HepG2 (cell line): Measurements from ENCODE around the gene TOMM40L. TPM values are rescaled to one million over a fixed set of nuclear protein-coding genes. Genes with fewer than 3 reads are reported as not detected.

Experiments used
- ARHGAP35 ChIP-seq: sonication (generic); formaldehyde crosslinking; IDR thresholded peaks from 2 replicates; pipeline ENCODE4 v1.9.0; 2022; ENCODE audit warnings: mild to moderate bottlenecking, inconsistent platforms, moderate library complexity, missing genetic modification reagents, borderline replicate concordance
- ARID3A ChIP-seq: IDR thresholded peaks from 2 replicates; pipeline ENCODE4 v1.6.1; 2012; ENCODE audit warnings: low read depth, low read length, improper control_type of control experiment
- CAMTA2 ChIP-seq: sonication (generic); formaldehyde crosslinking; IDR thresholded peaks from 2 replicates; pipeline ENCODE4 v1.4.0; 2020; ENCODE audit warnings: mild to moderate bottlenecking, missing genetic modification reagents, borderline replicate concordance
- CCAR2 ChIP-seq: fragments of 200-400 bp; formaldehyde crosslinking; optimal IDR thresholded peaks from 2 replicates; pipeline ENCODE3; 2018; ENCODE audit warnings: low read depth, mild to moderate bottlenecking, low read length, moderate library complexity
- CENPX ChIP-seq: sonication (generic); formaldehyde crosslinking; IDR thresholded peaks from 2 replicates; pipeline ENCODE4 v1.9.0; 2021; ENCODE audit warnings: mild to moderate bottlenecking, missing genetic modification reagents, moderate library complexity
- MAZ ChIP-seq, 2 experiments: sonication (generic) in 1 of 2; formaldehyde crosslinking in 1 of 2; IDR thresholded peaks; 2 replicates each; pipeline versions ENCODE4 v1.5.0 to v1.6.1; 2012 to 2020; ENCODE audit warnings: low read depth in 2 of 2, mild to moderate bottlenecking in 2 of 2, borderline replicate concordance in 1 of 2, improper control_type of control experiment in 1 of 2, low read length in 1 of 2, missing genetic modification reagents in 1 of 2, moderate library complexity in 1 of 2
- MEIS2 ChIP-seq: sonication (generic); formaldehyde crosslinking; IDR thresholded peaks from 2 replicates; pipeline ENCODE4 v1.9.0; 2021; ENCODE audit warnings: mild to moderate bottlenecking, missing genetic modification reagents
- MIXL1 ChIP-seq: IDR thresholded peaks from 2 replicates; pipeline ENCODE4 v1.6.1; 2016
- NR1H2 ChIP-seq: sonication (generic); formaldehyde crosslinking; IDR thresholded peaks from 2 replicates; pipeline ENCODE4 v1.8.1; 2022; ENCODE audit warnings: low read depth, missing genetic modification reagents, borderline replicate concordance
- POLR2AphosphoS5 ChIP-seq: IDR thresholded peaks from 2 replicates; pipeline ENCODE4 v1.6.1; 2012; ENCODE audit warnings: low read depth, low read length
- RERE ChIP-seq: IDR thresholded peaks from 2 replicates; pipeline ENCODE4 v1.6.1; 2016; ENCODE audit warnings: low read depth, missing genetic modification reagents, missing compliant biosample characterization
- SMARCC2 ChIP-seq: fragments of 450-650 bp; IDR thresholded peaks from 2 replicates; pipeline ENCODE4 v1.6.1; 2017; ENCODE audit warnings: antibody characterized with exemption, mild to moderate bottlenecking
- THAP11 ChIP-seq: IDR thresholded peaks from 2 replicates; pipeline ENCODE4 v1.6.1; 2016; ENCODE audit warnings: missing biosample characterization, missing genetic modification reagents
- ZBTB38 ChIP-seq: sonication (generic); formaldehyde crosslinking; IDR thresholded peaks from 2 replicates; pipeline ENCODE4 v1.5.1; 2020; ENCODE audit warnings: mild to moderate bottlenecking, missing genetic modification reagents
- ZBTB8A ChIP-seq: sonication (generic); formaldehyde crosslinking; IDR thresholded peaks from 2 replicates; pipeline ENCODE4 v1.4.0; 2020; ENCODE audit warnings: mild to moderate bottlenecking, low read depth, missing genetic modification reagents, borderline replicate concordance
- ZFP91 ChIP-seq: sonication (generic); formaldehyde crosslinking; IDR thresholded peaks from 2 replicates; pipeline ENCODE4 v1.9.0; 2022; ENCODE audit warnings: missing genetic modification reagents, mild to moderate bottlenecking, borderline replicate concordance
- ZFX ChIP-seq: sonication (generic); formaldehyde crosslinking; IDR thresholded peaks from 2 replicates; pipeline ENCODE4 v1.4.0; 2020; ENCODE audit warnings: mild to moderate bottlenecking, low read depth, missing genetic modification reagents, moderate library complexity
- ZNF432 ChIP-seq: sonication (generic); formaldehyde crosslinking; IDR thresholded peaks from 2 replicates; pipeline ENCODE4 v1.5.0; 2020; ENCODE audit warnings: missing genetic modification reagents, mild to moderate bottlenecking, borderline replicate concordance
- ZNF788 ChIP-seq: sonication (generic); formaldehyde crosslinking; IDR thresholded peaks from 2 replicates; pipeline ENCODE4 v1.5.0; 2020; ENCODE audit warnings: mild to moderate bottlenecking, missing genetic modification reagents, borderline replicate concordance
- ZSCAN22 ChIP-seq: sonication (generic); formaldehyde crosslinking; IDR thresholded peaks from 2 replicates; pipeline ENCODE4 v1.4.0; 2020; ENCODE audit warnings: mild to moderate bottlenecking, missing genetic modification reagents
- polyA plus RNA-seq, 8 experiments: library from polyadenylated mRNA; depleted of rRNA in 3 of 8; stranded (reverse) in 7 of 8; unstranded in 1 of 8; fragments of >200 nt; fragmentation: Illumina TruSeq in 4 of 8; extraction: Trizol in 4 of 8; gene quantifications; 2 replicates each; pipeline versions ENCODE4 v1.2.1 to v1.2.3, GENCODE V29; 2011 to 2016; ENCODE audit warnings: low read depth in 4 of 8, missing spikeins in 1 of 8, mixed read lengths in 1 of 8; ENCODE audit not compliant: insufficient read depth in 1 of 8
- total RNA-seq, 5 experiments: library from RNA; depleted of rRNA; stranded (reverse); fragments of >200 nt; fragmentation: Illumina TruSeq; extraction: Trizol; gene quantifications; 2 replicates each; pipeline ENCODE4 v1.2.3, GENCODE V29; 2016; ENCODE audit warnings: low read depth in 1 of 5

The TOMM40L gene
- total and polyA plus RNA-seq, 2 of the 13 experiments (the other 11 are each of a cell fraction or from before 2014, with no cell fraction given): 14.1 to 26.2 TPM

- no peak for TF ChIP-seq RERE (CRISPR knock-in tag)
- TF ChIP-seq MAZ (IDR thresholded peaks at IDR 0.05; ENCODE audit: borderline replicate concordance, low read depth, low read length): 0 out of 2 replicates have a peak, but pooled peaks have one; percentile 24
- TF ChIP-seq MAZ (CRISPR knock-in tag; IDR thresholded peaks at IDR 0.05; ENCODE audit: low read depth): peak; percentile 59; the same call in 1 of the 2 replicates
- TF ChIP-seq ZNF432 (CRISPR knock-in tag): no peak
- TF ChIP-seq ZBTB8A (CRISPR knock-in tag): 0 out of 2 replicates have a peak, but pooled peaks have one; percentile 51
- peak; percentile 39; the same call in 1 of the 2 replicates for TF ChIP-seq ZNF788 (CRISPR knock-in tag)
- no peak for TF ChIP-seq CENPX (CRISPR knock-in tag)
- TF ChIP-seq ZBTB38 (CRISPR knock-in tag): no peak
- no peak for TF ChIP-seq ARHGAP35 (CRISPR knock-in tag)
- peak; percentile 96 for TF ChIP-seq ARID3A
- TF ChIP-seq SMARCC2: no peak
- no peak for TF ChIP-seq NR1H2 (CRISPR knock-in tag)
- TF ChIP-seq ZFP91 (CRISPR knock-in tag): no peak
- peak; percentile 67; the same call in 1 of the 2 replicates for TF ChIP-seq MEIS2 (CRISPR knock-in tag)
- TF ChIP-seq ZFX: peak; percentile 77
- peak; percentile 46; the same call in 1 of the 2 replicates for TF ChIP-seq ZSCAN22 (CRISPR knock-in tag)
- peak; percentile 75 for TF ChIP-seq POLR2AphosphoS5
- TF ChIP-seq MIXL1 (CRISPR knock-in tag): peak; percentile 77; the same call in 1 of the 2 replicates
- no peak for TF ChIP-seq CAMTA2 (CRISPR knock-in tag)
- TF ChIP-seq THAP11 (CRISPR knock-in tag): peak; percentile 67
- TF ChIP-seq CCAR2: no peak
These were observed at the start of gene TOMM40L (continued) for GRCh38 chr1:161225534-161226319.
